Upper lobe of right lung (tissue), 1 donor: ENCODE data around the gene CYP2W1. TPM values are rescaled to one million over a fixed set of nuclear protein-coding genes. Genes with fewer than 3 reads are reported as not detected.

ENCODE experiments used
- ATAC-seq: fragments of 200-7000 bp; cut with Tn5 transposase; one replicate; pipeline ENCODE4 v1.9.1; 2020; ENCODE audit warnings: mild to moderate bottlenecking, moderate library complexity
- DNase-seq: peaks from one replicate; pipeline ENCODE4 v3.0.0-alpha.2; 2020
- H3K27ac ChIP-seq: fragments of 200-600 bp; one replicate; pipeline ENCODE4 v1.8.0; 2022
- H3K27me3 ChIP-seq: fragments of 200-600 bp; one replicate; pipeline ENCODE4 v1.8.0; 2022; ENCODE audit warnings: mild to moderate bottlenecking
- H3K36me3 ChIP-seq: fragments of 200-600 bp; one replicate; pipeline ENCODE4 v1.8.0; 2022
- H3K4me1 ChIP-seq: fragments of 200-600 bp; one replicate; pipeline ENCODE4 v1.8.0; 2022
- H3K4me3 ChIP-seq: fragments of 200-600 bp; one replicate; pipeline ENCODE4 v1.8.0; 2022; ENCODE audit warnings: mild to moderate bottlenecking
- H3K9me3 ChIP-seq: fragments of 200-600 bp; one replicate; pipeline ENCODE4 v1.8.0; 2022
- intact Hi-C: fragments of 100-400 bp; cut with DNase I; formaldehyde crosslinking; loops from one replicate; pipeline ENCODE4 v1.11.0; 2022
- total RNA-seq: library from RNA; stranded (reverse); fragmentation: NEBNext Ultra II Directional; extraction: Animal tissue kit (Norgen Biotek cat#: 25700); gene quantifications from one replicate; pipeline ENCODE4 v1.2.1, GENCODE V29; 2021
- TF ChIP-seq, protein P1 (sequence below): fragments of 200-600 bp; IDR thresholded peaks from one replicate; pipeline ENCODE4 v1.8.0; 2022; ENCODE audit warnings: antibody characterized with exemption
- donor health status: DM: no; HTN: yes; CAD: no; lungs with severe emphysema.

The CYP2W1 gene
- total RNA-seq, 1 donor from 2014 or later, result not detected

DNA sequence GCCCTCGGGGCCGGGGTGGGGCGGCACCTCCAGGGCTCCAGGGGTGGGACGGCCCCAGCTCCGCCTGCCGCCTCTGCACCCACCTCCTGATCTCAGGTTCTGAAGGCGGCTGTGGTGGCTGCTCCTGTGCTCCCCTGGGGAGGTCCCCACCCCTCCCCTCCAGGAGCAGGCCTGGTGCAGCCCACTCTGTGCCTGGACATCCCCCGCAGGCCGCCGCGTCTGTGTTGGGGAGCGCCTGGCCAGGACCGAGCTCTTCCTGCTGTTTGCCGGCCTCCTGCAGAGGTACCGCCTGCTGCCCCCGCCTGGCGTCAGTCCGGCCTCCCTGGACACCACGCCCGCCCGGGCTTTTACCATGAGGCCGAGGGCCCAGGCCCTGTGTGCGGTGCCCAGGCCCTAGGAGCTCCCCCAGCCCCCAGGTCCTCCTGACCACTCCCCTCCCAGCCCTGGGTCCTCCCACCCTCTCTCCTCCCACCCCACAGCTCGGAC is 5.5 kb downstream of the CYP2W1 start:
- DNase-seq (no peak), ATAC-seq (no peak)
- no peaks in the 10 kb centered on the region for H3K36me3 ChIP-seq
- no peak overlapping the region for H3K27ac ChIP-seq
- intact Hi-C loops, result no loop called here
- peaks cover 40% of the 10 kb centered on the region for H3K27me3 ChIP-seq
- H3K4me3 ChIP-seq, result no peak overlapping the region
- H3K9me3 ChIP-seq, result no peaks in the 10 kb centered on the region
- TF ChIP-seq, protein P1, sequence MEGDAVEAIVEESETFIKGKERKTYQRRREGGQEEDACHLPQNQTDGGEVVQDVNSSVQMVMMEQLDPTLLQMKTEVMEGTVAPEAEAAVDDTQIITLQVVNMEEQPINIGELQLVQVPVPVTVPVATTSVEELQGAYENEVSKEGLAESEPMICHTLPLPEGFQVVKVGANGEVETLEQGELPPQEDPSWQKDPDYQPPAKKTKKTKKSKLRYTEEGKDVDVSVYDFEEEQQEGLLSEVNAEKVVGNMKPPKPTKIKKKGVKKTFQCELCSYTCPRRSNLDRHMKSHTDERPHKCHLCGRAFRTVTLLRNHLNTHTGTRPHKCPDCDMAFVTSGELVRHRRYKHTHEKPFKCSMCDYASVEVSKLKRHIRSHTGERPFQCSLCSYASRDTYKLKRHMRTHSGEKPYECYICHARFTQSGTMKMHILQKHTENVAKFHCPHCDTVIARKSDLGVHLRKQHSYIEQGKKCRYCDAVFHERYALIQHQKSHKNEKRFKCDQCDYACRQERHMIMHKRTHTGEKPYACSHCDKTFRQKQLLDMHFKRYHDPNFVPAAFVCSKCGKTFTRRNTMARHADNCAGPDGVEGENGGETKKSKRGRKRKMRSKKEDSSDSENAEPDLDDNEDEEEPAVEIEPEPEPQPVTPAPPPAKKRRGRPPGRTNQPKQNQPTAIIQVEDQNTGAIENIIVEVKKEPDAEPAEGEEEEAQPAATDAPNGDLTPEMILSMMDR, result no peak
- H3K4me1 ChIP-seq, result no peaks in the 10 kb centered on the region

DNA sequence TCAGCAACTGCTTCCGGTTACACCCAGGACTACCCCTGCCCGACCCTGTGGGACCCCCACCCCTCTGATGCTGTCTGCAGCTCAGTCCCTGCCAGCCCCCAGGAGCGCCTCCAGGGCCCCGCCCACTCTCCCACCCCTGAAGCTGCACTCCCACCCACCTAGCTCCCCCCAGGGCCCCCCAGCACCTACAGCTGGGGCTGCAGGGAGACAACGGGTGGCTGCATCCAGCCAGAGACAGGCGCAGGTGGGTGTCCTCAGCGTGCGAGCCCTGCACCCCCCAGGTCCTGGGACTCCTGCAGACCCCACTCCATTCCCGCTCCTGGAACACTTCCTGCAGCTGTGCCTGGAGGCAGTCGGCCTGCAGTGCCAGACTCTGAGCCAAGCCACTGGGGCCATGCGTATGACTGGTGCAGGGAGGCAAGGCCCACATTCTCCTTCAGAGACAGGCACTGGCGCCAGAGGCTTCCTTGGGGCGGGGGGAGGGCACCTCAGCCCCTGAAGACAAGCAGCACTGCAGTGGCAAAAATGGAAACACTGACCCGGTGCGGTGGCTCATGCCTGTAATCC is 6.1 kb downstream of the CYP2W1 start:
- peaks cover 40% of the 10 kb centered on the region for H3K27me3 ChIP-seq
- H3K9me3 ChIP-seq, result no peaks in the 10 kb centered on the region
- TF ChIP-seq, protein P1, result no peak
- DNase-seq (no peak), ATAC-seq (no peak)
- no peaks in the 10 kb centered on the region for H3K36me3 ChIP-seq
- H3K27ac ChIP-seq, result no peak overlapping the region
- H3K4me1 ChIP-seq, result no peaks in the 10 kb centered on the region
- intact Hi-C loops, result no loop called here
- no peak overlapping the region for H3K4me3 ChIP-seq

DNA sequence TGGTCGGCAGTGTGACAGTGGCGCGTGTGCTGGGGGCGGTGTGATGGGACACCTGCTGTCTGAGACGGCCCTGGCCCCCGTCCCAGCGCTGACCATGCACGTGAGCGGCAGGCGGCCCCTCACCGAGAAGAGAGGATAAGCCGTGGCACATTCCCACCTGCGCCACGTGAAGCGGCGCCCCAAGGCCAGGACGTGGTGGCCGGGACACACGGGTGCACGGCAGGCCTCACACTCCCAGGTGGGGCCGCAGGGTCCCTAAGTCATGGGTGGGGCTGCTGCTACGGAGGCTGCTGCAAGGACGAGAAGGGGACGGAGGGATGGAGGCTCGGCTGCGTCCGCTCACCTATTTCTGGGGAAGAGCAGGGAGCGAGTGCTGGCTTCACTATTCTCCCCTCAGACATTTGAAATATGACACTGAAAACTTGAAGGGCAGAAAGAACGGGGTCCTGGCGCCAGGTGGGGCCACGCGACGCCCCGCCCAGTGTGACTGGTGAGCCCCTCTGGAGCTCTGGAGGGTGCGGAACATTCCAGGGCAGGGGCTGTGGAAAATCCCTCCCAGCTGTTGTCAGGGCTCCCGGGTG is 7.5 kb downstream of the CYP2W1 start:
- H3K36me3 ChIP-seq, result no peaks in the 10 kb centered on the region
- peaks cover 27% of the 10 kb centered on the region for H3K27me3 ChIP-seq
- DNase-seq (no peak), ATAC-seq (no peak)
- no peak overlapping the region for H3K27ac ChIP-seq
- TF ChIP-seq, protein P1, result no peak
- H3K4me3 ChIP-seq, result no peak overlapping the region
- no peaks in the 10 kb centered on the region for H3K4me1 ChIP-seq
- H3K9me3 ChIP-seq, result no peaks in the 10 kb centered on the region
- intact Hi-C loops, result loop anchor here (5.0 kb wide), 1 partner anchor 72 kb away; no protein-coding TSS in a partner anchor

- Histone ChIP-seq H3K4me3 (no peak overlapping the region), H3K9me3 (no peaks in the 10 kb centered on the region), H3K27ac (no peak overlapping the region), H3K36me3 (no peaks in the 10 kb centered on the region), H3K4me1 (no peaks in the 10 kb centered on the region), H3K27me3 (peaks cover 22% of the 10 kb centered on the region)
- TF ChIP-seq, protein P1, result no peak
- intact Hi-C loops, result loop anchor here (5.0 kb wide), 1 partner anchor 71 kb away; no protein-coding TSS in a partner anchor
- DNase-seq, result no peak
- ATAC-seq, result no peak
These were observed 8.2 kb downstream of the CYP2W1 start for GRCh38 chr7:990933-991728.

DNA sequence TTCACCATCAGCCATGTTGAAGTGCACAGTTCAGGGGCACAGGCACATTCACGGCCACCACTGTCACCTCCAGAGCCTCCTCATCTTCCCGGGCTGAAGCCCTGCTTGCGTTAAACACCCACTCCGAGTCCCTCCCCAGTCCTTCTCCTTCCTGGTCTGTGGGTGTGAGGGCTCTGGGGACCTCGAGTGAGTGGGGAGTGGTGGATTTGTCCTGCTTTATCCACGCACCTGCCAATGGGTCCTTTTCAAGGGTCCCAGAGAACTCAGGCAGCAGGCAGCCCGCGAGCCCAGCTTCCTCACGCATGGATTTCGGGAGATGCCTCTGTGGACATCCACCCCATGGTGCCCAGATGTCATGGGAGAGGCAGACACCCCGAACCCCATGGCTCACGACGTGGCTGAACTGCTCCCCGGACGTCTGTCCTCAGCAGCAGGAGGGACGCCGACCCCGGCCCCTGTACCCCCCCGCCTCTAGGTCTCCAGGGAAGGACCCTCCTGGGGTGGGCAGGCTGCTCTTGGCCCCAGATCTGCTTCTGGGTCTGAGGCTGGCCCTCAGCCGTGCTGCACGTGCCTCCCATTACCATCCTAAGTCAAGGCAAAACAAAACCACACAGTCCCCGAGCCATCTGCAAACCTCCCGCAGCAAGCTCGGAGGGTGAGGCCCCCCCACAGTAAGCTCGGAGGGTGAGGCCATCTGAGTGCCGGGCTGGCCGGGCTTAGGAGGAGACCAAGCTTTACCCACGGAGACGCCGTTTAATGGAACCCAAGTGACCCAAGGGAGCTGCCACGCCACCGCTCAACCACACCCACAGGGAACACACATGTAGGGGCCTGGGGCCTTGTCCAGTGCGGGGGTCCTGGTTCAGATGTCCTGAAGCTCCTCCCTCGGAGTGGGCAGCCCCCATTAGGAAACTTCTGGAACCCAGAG is 9.0 kb downstream of the CYP2W1 start:
- TF ChIP-seq, protein P1, result no peak
- Histone ChIP-seq H3K27ac (no peak overlapping the region), H3K4me3 (no peak overlapping the region), H3K4me1 (no peaks in the 10 kb centered on the region), H3K27me3 (peaks cover 21% of the 10 kb centered on the region), H3K36me3 (peaks cover 4% of the 10 kb centered on the region), H3K9me3 (no peaks in the 10 kb centered on the region)
- ATAC-seq (no peak), DNase-seq (no peak)
- intact Hi-C loops, result loop anchor here (5.0 kb wide), 1 partner anchor 70 kb away; no protein-coding TSS in a partner anchor
